Measurements from ENCODE around the gene IFT43.

- TF ChIP-seq CTCF (IDR thresholded peaks at IDR 0.05 in 2 of 3, conservative IDR thresholded peaks at IDR 0.05 in 1 of 3; ENCODE audit: control insufficient read depth in 2 of 3, extremely low read depth in 1 of 3, insufficient read depth in 1 of 3, low read depth in 3 of 3, low read length in 3 of 3), result 0 out of 6 replicates have a peak, but pooled peaks of 1 of the 3 experiments have one; percentile 0
- TF ChIP-seq EZH2 (IDR thresholded peaks at IDR 0.05; ENCODE audit: borderline replicate concordance, control insufficient read depth, low read depth, low read length), result no peak
- TF ChIP-seq NR2C2 (IDR thresholded peaks at IDR 0.05; ENCODE audit: borderline replicate concordance, control insufficient read depth, insufficient read length, low read depth), result no peak
- TF ChIP-seq CHD4 (IDR thresholded peaks at IDR 0.05), result no peak
- no peak for TF ChIP-seq MAX (IDR thresholded peaks at IDR 0.05; ENCODE audit: low read depth, low read length)
- TF ChIP-seq ATF3 (IDR thresholded peaks at IDR 0.05; ENCODE audit: borderline replicate concordance, extremely low read depth, low read depth, low read length), result no peak
- no peak for TF ChIP-seq POLR2A (IDR thresholded peaks at IDR 0.05; ENCODE audit: low read depth, low read length)
- TF ChIP-seq ESRRA (IDR thresholded peaks at IDR 0.05; ENCODE audit: low read length), result no peak
- no peak for TF ChIP-seq POLR2AphosphoS5 (IDR thresholded peaks at IDR 0.05; ENCODE audit: low read length)
- no peak for TF ChIP-seq YBX1 (IDR thresholded peaks at IDR 0.05)
- TF ChIP-seq, protein P1, sequence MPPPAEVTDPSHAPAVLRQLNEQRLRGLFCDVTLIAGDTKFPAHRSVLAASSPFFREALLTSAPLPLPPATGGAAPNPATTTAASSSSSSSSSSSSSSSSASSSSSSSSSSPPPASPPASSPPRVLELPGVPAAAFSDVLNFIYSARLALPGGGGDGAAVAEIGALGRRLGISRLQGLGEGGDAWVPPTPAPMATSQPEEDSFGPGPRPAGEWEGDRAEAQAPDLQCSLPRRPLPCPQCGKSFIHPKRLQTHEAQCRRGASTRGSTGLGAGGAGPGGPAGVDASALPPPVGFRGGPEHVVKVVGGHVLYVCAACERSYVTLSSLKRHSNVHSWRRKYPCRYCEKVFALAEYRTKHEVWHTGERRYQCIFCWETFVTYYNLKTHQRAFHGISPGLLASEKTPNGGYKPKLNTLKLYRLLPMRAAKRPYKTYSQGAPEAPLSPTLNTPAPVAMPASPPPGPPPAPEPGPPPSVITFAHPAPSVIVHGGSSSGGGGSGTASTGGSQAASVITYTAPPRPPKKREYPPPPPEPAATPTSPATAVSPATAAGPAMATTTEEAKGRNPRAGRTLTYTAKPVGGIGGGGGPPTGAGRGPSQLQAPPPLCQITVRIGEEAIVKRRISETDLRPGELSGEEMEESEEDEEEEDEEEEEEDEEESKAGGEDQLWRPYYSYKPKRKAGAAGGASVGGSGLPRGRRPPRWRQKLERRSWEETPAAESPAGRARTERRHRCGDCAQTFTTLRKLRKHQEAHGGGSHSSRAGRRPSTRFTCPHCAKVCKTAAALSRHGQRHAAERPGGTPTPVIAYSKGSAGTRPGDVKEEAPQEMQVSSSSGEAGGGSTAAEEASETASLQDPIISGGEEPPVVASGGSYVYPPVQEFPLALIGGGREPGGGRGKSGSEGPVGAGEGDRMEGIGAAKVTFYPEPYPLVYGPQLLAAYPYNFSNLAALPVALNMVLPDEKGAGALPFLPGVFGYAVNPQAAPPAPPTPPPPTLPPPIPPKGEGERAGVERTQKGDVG (CRISPR knock-in tag; IDR thresholded peaks at IDR 0.05), result no peak
- no peak for TF ChIP-seq ZNF217 (IDR thresholded peaks at IDR 0.05)
- no peak for TF ChIP-seq JUND (IDR thresholded peaks at IDR 0.05; ENCODE audit: low read depth, low read length)
Measured at GRCh38 chr14:76090616-76091391, 105.2 kb downstream of the IFT43 start.
